ENCODE data around the gene ENOX1. TPM values are rescaled to one million over a fixed set of nuclear protein-coding genes. Genes with fewer than 3 reads are reported as not detected.
A peak's percentile ranks its signal among the peaks of the same experiment; 100 is the strongest.

Gene ENOX1
- total and polyA plus RNA-seq, 2 of the 8 experiments (the other 6 are each of a cell fraction or from before 2014, with no cell fraction given): 0.23 to 0.37 TPM

- DNase-seq (ENCODE audit: low read depth in 1 of 2, low spot score in 2 of 2) (no peak), FAIRE-seq (no peak)
- H3K4me2 ChIP-seq (ENCODE audit: insufficient read depth in 1 of 2, low read depth in 2 of 2, low read length in 2 of 2): no peak overlapping the region
- no peaks in the 10 kb centered on the region for H3K27me3 ChIP-seq (replicated peaks in 1 of 4; ENCODE audit: control insufficient read depth in 3 of 4, extremely low read depth in 1 of 4, insufficient read depth in 3 of 4, low read length in 3 of 4)
- no peak overlapping the region for H2BK12ac ChIP-seq (ENCODE audit: low read depth, low read length)
- no peak overlapping the region for H4K8ac ChIP-seq (ENCODE audit: extremely low read depth, insufficient read depth, low read length)
- no peak overlapping the region for H2BK15ac ChIP-seq (ENCODE audit: low read length)
- no peaks in the 10 kb centered on the region for H3K36me3 ChIP-seq (ENCODE audit: control insufficient read depth in 2 of 4, insufficient read depth in 4 of 4, low read length in 3 of 4)
- no peak overlapping the region for H2BK120ac ChIP-seq (replicated peaks; ENCODE audit: low read depth, low read length)
- WGBS, 2 experiments (ENCODE audit: extremely low coverage in 1 of 2, insufficient coverage in 1 of 2, insufficient read length in 1 of 2, insufficient replicate concordance in 2 of 2, low coverage in 1 of 2, low lambda C conversion rate in 2 of 2, missing lambda C conversion rate in 1 of 2): 69% methylated on average over 3 of the region's 3 CpGs; no CpG with 5 or more reads in 1 of the 2 experiments
- H2AK5ac ChIP-seq (ENCODE audit: low read depth, low read length): no peak overlapping the region
- H2AFZ ChIP-seq (ENCODE audit: low read length): no peak overlapping the region
- H3K79me2 ChIP-seq (ENCODE audit: control insufficient read depth in 1 of 2, insufficient read depth in 2 of 2, low read length in 2 of 2): no peaks in the 10 kb centered on the region
- H3K18ac ChIP-seq (ENCODE audit: extremely low read depth, low read length): no peak overlapping the region
- no peak overlapping the region for H4K5ac ChIP-seq (ENCODE audit: insufficient read length, low read depth, low read length)
- H3K9me3 ChIP-seq (ENCODE audit: insufficient read depth in 2 of 2, low read depth in 1 of 2, low read length in 1 of 2): no peaks in the 10 kb centered on the region
- no peaks in the 10 kb centered on the region for H3K79me1 ChIP-seq (ENCODE audit: low read depth, low read length)
- no peaks in the 10 kb centered on the region for H4K20me1 ChIP-seq (replicated peaks in 1 of 2; ENCODE audit: control insufficient read depth in 1 of 2, insufficient read depth in 2 of 2, low read length in 2 of 2)
- H3K4ac ChIP-seq (replicated peaks; ENCODE audit: insufficient read length, low read depth, low read length): no peak overlapping the region
- no peak overlapping the region for H3K9ac ChIP-seq (replicated peaks in 1 of 4; ENCODE audit: extremely low read depth in 1 of 4, low read depth in 3 of 4, low read length in 3 of 4)
- H2BK20ac ChIP-seq (ENCODE audit: low read length): no peak overlapping the region
- H3K23ac ChIP-seq (ENCODE audit: insufficient read length): no peak overlapping the region
- no peaks in the 10 kb centered on the region for H3K4me1 ChIP-seq (replicated peaks in 1 of 4; ENCODE audit: control insufficient read depth in 3 of 4, insufficient read depth in 4 of 4, low read length in 3 of 4)
- ChIA-PET POLR2A (ENCODE audit: partially characterized antibody) (no interaction called here), CTCF (ENCODE audit: partially characterized antibody) (no interaction called here)
- H3K27ac ChIP-seq (ENCODE audit: low read depth, low read length): no peak overlapping the region
- no peak overlapping the region for H4K91ac ChIP-seq (replicated peaks; ENCODE audit: insufficient read length, low read length)
- no peak overlapping the region for H3K14ac ChIP-seq (ENCODE audit: insufficient read length)
- no peak overlapping the region for H2BK5ac ChIP-seq (ENCODE audit: low read depth, low read length)
- no peak overlapping the region for H3K56ac ChIP-seq (replicated peaks; ENCODE audit: insufficient read length, low read depth, low read length)
- H3K4me3 ChIP-seq (ENCODE audit: extremely low read depth in 1 of 4, insufficient read depth in 2 of 4, low read depth in 3 of 4, low read length in 4 of 4): no peak overlapping the region
- no peaks in the 10 kb centered on the region for H3K23me2 ChIP-seq (ENCODE audit: low read depth, low read length)
- peak; percentile 85 for TF ChIP-seq CEBPB (IDR thresholded peaks at IDR 0.05; ENCODE audit: low read depth, low read length)
- no peak for TF ChIP-seq ZNF274 (IDR thresholded peaks at IDR 0.05; ENCODE audit: borderline replicate concordance, extremely low read depth, low read length)
- no peak for TF ChIP-seq CBX5 (IDR thresholded peaks at IDR 0.05; ENCODE audit: low read depth, low read length)
- TF ChIP-seq TAF1 (IDR thresholded peaks at IDR 0.05; ENCODE audit: low read depth, low read length): no peak
- peak; percentile 18 to 24; a peak in 1 of 4 replicates for TF ChIP-seq RAD21 (IDR thresholded peaks at IDR 0.05 in 1 of 2, conservative IDR thresholded peaks at IDR 0.05 in 1 of 2; ENCODE audit: low read depth in 2 of 2, low read length in 2 of 2)
- no peak for TF ChIP-seq ATF2 (IDR thresholded peaks at IDR 0.05; ENCODE audit: low read length)
- TF ChIP-seq NANOG (IDR thresholded peaks at IDR 0.05; ENCODE audit: insufficient read depth, low read depth, low read length, poor library complexity, severe bottlenecking): no peak
- TF ChIP-seq CTCF (IDR thresholded peaks at IDR 0.05; ENCODE audit: control extremely low read depth in 1 of 3, insufficient read depth in 1 of 3, low read depth in 1 of 3, low read length in 3 of 3): peak in 1 of 3 experiments; percentile 7; a peak in 1 of 4 replicates
- TF ChIP-seq CTBP2 (IDR thresholded peaks at IDR 0.05; ENCODE audit: borderline replicate concordance, insufficient read depth, insufficient read length, low read length): no peak
Measured at GRCh38 chr13:43797869-43798268, 11.1 kb upstream of the ENOX1 start.

All from H1 (cell line).